IPS DF 4.7 (cell line): ENCODE results near the gene ZNF226.
"Not testable (repeated sequence)": the region's sequence is repeated elsewhere in the genome, so short reads cannot be mapped to it uniquely, and the experiment has no call there.

ENCODE experiments used
- DNase-seq: peaks from one replicate; pipeline ENCODE4 v3.0.0-alpha.2; 2013; ENCODE audit warnings: low spot score; ENCODE audit errors: extremely low read depth

ZNF226 gene

DNA sequence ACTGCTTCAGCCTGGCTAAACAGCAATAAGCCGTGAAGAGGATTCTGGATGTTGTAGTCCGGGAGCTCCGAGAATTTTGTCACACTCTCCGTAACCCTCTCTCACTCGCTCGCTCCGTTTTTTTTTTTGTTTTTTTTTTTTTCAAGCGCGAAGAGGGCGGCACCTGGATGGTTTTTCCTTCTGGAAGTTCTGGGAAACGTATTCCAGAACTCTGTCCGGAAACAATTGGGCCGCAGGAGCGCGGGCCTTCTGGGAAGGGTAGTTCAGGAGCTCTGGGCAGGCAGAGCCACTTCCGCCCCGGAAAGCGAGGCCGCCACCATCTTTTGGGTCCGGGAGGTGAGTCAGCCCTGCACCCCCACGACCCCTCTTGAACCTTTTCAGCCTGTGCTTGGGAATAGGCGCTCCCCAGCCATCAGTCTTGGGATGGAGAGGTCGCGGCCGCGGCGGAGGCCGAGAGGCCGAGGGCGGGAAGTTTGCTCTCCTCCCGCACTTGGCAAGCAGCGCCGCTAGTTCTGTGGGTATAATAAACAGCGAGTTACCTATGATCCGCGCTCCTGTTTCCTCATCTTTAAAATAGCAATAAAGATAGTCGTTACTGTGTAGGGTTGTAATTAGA lies 47.5 kb downstream of the ZNF226 start, which contains the start of gene ZNF227:
Gene ZNF227 (plus strand): TSS at position 283 of the 616 bp plus-strand sequence. CDS start 5,261 bp downstream, outside the sequence.
- peak; percentile 90 for DNase-seq

DNA sequence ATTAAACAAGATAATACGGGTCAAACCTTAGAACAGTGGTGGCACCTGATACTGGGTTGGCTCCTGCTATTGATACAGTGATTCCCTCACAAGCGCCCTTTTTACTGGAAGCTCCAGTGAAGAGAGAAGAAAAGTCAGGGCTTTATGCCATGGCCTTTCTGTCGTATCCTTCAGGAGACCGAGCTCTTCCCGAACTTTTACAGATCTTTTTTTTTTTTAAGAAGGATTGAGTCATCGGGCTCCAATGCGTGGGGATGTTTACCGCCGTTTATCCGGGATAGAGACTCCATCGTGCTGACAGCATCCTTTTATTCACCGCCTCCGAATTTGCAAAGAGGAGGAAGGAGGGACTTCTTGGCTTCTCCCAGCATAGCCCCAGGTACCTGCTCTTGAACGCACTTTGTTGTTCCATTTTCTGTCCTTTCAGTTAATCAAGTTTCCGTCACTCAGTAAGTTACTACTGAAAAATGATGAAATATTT lies 48.0 kb downstream of the ZNF226 start:
- no peak for DNase-seq

DNA sequence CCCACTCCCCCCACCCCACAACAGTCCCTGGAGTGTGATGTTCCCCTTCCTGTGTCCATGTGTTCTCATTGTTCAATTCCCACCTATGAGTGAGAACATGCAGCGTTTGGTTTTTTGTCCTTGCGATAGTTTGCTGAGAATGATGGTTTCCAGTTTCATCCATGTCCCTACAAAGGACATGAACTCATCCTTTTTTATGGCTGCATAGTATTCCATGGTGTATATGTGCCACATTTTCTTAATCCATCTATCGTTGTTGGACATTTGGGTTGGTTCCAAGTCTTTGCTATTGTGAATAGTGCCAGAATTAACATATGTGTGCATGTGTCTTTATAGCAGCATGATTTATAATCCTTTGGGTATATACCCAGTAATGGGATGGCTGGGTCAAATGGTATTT lies 55.0 kb downstream of the ZNF226 start:
- DNase-seq = not testable (repeated sequence)

DNA sequence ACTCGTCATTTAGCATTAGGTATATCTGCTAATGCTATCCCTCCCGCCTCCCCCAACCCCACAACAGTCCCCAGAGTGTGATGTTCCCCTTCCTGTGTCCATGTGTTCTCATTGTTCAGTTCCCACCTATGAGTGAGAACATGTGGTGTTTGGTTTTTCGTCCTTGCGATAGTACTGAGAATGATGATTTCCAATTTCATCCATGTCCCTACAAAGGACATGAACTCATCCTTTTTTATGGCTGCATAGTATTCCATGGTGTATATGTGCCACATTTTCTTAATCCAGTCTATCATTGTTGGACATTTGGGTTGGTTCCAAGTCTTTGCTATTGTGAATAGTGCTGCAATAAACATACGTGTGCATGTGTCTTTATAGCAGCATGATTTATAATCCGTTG lies 55.9 kb downstream of the ZNF226 start:
- DNase-seq = not testable (repeated sequence)

DNA sequence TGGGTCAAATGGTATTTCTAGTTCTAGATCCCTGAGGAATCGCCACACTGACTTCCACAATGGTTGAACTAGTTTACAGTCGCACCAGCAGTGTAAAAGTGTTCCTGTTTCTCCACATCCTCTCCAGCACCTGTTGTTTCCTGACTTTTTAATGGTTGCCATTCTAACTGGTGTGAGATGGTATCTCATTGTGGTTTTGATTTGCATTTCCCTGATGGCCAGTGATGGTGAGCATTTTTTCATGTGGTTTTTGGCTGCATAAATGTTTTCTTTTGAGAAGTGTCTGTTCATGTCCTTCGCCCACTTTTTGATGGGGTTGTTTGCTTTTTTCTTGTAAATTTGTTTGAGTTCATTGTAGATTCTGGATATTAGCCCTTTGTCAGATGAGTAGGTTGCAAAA lies 56.4 kb downstream of the ZNF226 start:
- DNase-seq = not testable (repeated sequence)
